ENCODE data around the gene ACP2. TPM values are rescaled to one million over a fixed set of nuclear protein-coding genes. Genes with fewer than 3 reads are reported as not detected.

Gene ACP2
- total RNA-seq, 1 experiment from 2014 or later, result 48.5 TPM

DNA sequence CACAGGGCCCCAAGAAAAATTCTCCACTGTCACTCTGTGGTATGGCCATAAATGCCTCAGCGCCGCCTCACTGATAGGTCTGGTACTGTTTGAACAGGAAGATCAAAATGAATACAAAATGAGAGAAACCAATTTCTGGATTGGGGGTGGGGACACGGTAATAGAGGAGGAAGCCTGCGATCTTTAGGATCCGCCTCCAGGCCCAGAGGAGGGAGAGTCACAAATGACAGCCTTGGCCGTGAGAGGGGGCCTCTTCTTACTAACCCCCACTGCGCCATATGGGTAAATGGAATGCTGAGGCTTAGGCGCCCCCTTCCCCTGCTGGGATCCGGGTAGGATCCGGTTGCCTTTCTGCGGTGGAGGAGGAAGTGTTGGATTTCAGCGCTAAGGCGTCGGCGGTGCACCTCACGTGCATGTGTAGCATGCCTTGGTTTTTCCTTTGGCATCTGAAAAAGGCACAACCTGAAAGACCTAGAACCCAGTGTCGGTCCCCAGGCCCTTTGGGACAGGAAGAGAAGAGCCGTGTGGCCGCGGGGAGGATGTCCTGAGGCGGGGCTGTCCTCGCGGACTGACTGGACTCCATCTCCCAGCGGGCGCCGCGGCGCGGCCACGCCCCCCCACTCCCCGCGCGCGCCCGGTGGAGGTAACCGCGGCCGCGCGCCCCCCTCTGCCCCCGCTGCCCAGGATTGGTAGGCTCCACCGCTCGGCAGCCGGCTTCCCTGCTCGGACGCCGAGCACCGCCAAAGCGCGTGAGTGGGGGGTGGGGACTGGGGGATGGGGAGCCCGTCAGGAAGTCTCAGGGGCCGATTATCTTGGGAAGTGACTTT lies 20.6 kb upstream of the ACP2 start:
- peak; percentile 96 for DNase-seq (ENCODE audit: low spot score)

GRCh38 chr11:47268448-47269001 lies 19.9 kb upstream of the ACP2 start:
- DNase-seq (ENCODE audit: low spot score), result no peak

- no peak for DNase-seq (ENCODE audit: low spot score)
Measured at GRCh38 chr11:47267876-47268275, 19.3 kb upstream of the ACP2 start.

- no peak for DNase-seq (ENCODE audit: low spot score)
Measured at GRCh38 chr11:47264521-47264920, 15.9 kb upstream of the ACP2 start.

DNA sequence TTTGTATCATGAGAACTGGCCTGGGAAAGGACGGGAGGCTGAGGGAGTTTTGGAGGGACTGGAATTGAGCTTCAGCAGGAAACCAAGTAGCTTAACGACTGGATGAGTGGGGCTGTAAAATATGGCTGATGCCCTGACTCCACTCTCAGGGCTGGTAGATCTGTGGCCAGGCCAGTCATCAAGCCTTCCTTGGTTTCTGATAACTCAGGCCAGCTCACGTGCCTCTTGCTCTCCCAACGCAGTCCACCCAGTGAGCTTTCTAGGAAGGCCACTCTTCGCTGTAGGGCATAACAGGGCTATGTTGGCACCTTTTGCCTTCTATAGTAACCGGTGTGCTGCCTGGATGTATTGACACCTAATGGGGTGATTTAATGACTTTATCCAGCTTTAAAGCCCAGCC lies 15.5 kb upstream of the ACP2 start:
- DNase-seq (ENCODE audit: low spot score), result no peak

GRCh38 chr11:47261291-47261800 lies 12.7 kb upstream of the ACP2 start:
- no peak for DNase-seq (ENCODE audit: low spot score)

DNA sequence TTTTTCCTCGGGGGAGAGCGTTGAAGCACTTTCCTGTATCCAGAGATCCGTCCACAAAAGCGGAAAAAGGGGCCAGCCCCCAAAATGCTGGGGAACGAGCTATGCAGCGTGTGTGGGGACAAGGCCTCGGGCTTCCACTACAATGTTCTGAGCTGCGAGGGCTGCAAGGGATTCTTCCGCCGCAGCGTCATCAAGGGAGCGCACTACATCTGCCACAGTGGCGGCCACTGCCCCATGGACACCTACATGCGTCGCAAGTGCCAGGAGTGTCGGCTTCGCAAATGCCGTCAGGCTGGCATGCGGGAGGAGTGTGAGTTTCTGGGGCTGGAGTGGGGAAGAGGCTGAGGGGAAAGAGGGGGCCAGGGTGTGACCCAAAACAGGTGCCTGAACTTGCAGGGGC lies 11.8 kb upstream of the ACP2 start:
- DNase-seq (ENCODE audit: low spot score), result no peak

DNA sequence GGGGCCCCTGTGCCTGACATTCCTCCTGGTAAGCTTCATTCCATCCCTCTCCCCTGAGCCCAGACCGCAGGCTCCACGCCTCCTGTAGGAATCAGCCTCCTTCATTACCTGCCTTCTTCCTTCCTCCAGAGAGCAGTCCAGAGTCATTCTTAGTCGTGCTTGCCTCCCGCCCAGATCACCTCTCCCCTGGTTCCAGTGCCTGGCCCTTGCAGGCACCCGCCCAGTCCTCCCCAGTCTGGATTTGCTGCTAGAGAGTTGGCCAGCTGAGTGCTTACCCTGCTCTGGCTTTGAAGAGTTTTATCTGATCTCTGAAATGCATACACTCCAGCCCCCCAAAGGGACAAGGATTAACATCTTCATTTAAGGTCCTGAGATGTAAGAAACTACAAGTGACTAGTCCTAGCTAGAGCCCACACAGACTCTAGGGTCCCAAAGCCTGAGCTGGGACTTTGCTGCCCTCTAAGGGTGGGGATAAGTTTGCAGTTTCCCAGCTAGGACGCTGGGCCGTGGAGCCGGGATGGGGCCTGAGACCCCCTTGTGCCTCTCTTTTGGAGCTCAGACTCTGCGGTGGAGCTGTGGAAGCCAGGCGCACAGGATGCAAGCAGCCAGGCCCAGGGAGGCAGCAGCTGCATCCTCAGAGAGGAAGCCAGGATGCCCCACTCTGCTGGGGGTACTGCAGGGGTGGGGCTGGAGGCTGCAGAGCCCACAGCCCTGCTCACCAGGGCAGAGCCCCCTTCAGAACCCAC lies 10.8 kb upstream of the ACP2 start:
- DNase-seq (ENCODE audit: low spot score), result peak; percentile 96

- no peak for DNase-seq (ENCODE audit: low spot score)
Measured at GRCh38 chr11:47258317-47258902, 9.8 kb upstream of the ACP2 start.

DNA sequence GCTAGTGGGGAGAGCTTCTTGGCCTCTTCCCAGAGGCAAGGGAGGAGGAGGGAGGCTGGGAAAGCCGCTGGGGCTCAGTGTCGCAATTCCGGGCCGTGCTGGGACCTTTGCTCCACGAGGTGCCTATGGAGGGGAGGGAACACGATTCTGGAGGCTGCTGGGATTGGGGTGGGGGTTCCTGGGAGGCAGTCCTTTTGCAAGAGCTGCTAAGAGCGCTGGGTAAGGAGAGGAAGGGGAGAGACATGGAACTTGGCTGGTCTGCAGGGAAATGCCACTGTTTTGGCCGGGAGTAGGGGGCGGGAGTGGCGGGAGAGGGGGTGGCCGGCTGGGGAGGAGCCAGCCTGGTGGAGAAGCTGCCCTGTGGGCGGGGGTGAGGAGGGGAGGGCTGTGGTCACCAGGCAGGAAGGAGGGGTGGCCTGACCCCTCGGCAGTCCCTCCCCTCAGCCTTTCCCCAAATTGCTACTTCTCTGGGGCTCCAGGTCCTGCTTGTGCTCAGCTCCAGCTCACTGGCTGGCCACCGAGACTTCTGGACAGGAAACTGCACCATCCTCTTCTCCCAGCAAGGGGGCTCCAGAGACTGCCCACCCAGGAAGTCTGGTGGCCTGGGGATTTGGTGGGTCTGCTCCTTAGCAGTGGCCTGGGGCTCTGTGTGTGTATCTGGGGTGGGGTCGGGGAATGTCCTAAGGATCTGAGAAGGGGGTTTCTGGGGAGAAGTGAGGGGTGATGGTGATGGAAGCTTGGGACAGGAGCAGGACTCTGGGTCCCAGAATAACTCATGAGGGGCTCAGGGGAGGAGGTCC lies 9.1 kb upstream of the ACP2 start, which contains the start of gene NR1H3:
TSS of gene NR1H3 (plus strand) at position 480 of the 800 bp plus-strand sequence. CDS start 1,221 bp downstream, outside the sequence.
- DNase-seq (ENCODE audit: low spot score), result peak; percentile 93

- DNase-seq (ENCODE audit: low spot score), result no peak
Measured at GRCh38 chr11:47257177-47257516, 8.5 kb upstream of the ACP2 start.

GRCh38 chr11:47256374-47256773 lies 7.8 kb upstream of the ACP2 start:
- no peak for DNase-seq (ENCODE audit: low spot score)

GRCh38 chr11:47254386-47254785 lies 5.8 kb upstream of the ACP2 start:
- DNase-seq (ENCODE audit: low spot score), result no peak

DNA sequence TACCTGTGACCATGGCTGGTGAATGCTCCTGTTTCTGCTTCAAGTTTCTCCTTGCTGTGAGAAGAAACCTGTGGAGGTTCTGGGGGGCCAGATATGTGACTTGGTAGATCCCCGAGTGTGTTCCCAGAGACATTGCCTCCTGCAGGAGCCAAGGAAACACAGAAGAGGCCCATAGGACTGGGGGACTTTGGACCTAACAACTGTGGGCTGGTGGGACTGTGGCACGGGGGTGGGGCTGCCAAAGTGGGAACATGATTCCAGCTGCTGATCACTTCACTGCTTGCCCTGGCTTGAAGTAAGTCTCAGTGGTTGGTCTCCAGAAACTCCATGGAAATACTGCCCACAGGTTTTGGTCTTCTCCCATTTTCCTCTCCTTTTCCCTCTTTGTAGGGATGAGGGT lies 5.0 kb upstream of the ACP2 start:
- DNase-seq (ENCODE audit: low spot score), result no peak

DNA sequence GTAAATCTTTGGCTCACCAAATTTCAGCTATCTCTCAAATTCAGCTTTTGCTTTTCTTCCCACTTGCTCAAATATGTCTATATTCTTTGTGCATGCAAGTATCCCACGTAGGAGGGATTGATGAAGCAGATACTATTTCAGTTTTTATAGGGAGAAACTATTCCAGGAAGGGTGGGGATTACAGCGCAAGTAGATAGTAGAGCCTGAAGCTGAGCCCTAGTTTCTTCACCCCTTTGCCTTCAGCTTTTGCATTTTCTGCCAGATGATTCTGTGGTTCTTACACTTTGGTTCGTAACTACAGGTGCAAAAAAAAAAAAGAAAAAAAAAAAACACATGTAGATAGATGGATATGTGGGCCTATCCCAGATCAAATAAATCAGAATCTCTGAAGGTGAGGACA lies 3.1 kb upstream of the ACP2 start:
- no peak for DNase-seq (ENCODE audit: low spot score)

- DNase-seq (ENCODE audit: low spot score), result no peak
Measured at GRCh38 chr11:47249378-47249715, 733 bp upstream of the ACP2 start.

DNA sequence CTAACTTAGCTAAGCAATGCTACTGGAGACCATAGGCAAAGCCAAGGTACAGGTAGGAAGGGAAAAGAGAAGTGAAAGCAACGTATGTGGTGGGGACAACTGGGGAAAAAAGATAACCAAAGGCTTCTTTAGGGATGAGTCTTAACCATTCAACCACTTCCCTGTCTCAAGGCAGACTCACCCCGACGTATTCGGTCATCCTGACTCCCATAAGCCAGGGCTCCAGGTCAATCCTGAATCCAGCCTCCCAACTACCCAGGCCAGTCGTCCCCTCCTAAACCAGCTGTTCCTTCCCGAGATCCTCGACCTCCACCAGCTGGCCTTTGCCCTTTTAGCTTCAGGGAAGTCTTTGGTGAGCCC lies 330 bp downstream of the ACP2 start:
- no peak for DNase-seq (ENCODE audit: low spot score)

DNA sequence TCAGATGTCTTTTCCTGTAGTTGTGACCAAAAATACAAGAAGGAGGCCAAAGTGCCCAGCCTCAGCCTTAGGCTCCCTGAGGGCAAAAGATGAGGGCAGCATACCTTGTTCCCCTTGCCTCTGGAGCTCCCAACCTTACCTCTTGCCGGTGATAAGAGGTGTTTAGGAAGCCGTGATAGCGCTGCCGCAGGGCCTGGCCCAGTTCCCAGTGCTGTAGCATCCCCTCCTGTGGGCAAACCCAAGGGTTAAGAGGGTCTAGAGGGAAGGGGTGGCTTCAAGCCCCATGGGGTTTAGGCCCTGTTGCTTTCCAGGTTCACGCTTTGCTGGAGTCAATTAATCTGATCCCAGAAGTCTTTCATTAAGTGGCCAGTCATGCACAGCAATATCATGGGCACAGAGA lies 1.1 kb downstream of the ACP2 start:
- DNase-seq (ENCODE audit: low spot score), result no peak

- no peak for DNase-seq (ENCODE audit: low spot score)
Measured at GRCh38 chr11:47245611-47246357, 2.8 kb downstream of the ACP2 start.

DNA sequence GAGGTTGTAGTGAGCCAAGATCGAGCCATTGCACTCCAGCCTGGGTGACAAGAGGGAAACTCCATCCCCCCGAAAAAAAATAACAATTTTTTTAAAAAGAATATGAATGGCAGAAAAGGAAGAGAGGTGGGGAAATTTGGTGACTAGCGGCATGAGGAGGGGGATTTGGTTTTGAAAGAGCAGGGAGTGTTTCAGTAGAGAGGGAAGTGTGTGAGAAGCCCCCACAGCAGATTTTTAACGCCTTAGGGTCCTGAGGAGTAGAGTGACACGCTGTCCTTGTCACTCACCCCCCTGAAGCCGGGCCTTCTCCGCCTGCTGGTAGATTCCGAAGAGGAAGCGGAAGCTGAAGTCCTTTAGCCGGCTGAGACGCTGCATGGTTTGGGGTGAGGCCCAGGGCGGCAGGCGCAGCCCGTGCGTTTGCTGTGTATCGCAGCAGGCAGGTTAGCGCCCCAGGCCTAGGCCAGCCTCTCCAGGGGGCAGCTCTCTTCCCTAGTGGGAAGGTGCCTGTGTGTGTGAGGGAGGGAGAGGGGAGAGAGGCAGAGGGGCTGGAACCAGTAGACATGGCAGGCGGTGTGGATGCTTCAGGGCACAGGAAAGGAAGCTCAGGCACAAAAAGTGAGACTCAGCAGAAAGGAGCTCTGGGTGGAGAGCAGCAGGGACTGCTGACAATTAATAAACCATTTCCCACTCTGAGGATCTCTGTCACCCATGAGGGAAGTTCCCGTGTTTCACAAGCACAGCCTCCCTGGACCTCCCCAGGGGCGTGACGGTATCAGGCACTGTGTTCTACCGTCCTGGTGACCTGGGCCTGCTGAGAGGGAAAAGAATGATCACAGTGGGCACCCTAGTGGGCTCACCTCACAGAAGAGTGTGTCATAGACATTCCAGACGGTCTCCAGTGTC lies 3.9 kb downstream of the ACP2 start:
- DNase-seq (ENCODE audit: low spot score), result no peak
